ENCODE data around the gene PDZD2. TPM values are rescaled to one million over a fixed set of nuclear protein-coding genes. Genes with fewer than 3 reads are reported as not detected.

Gene PDZD2
- total and polyA plus RNA-seq, 9 donors: 21.2 to 58.2 (median 37.8) TPM

DNA sequence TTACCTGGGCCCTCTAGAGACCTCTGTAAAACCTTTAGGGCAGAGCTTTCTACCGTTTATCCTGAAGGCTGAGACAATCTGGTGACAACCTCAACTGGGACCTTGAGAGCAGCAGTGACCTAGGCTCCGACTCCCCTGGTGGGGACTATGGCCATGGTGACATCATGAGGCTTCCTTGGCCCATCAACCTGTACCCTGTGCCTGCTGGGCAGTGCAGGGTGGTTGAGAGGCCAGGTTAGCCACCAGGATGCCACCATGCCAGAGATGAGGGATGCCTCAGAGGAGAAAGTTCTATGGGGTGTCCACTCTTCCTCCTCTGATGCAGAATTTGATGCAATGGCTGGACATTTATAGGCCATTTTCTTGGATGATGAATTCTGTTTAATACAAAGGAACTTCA is 194.8 kb downstream of the PDZD2 start:
- Histone ChIP-seq H3K4me3 (no peak overlapping the region), H3K27ac (no peak overlapping the region), H3K9me3 (no peaks in the 10 kb centered on the region), H3K36me3 (no peaks in the 10 kb centered on the region), H3K4me1 (ENCODE audit: insufficient read depth) (no peaks in the 10 kb centered on the region), H3K27me3 (no peaks in the 10 kb centered on the region)
- intact Hi-C loops (cut with DNase I): no loop called here
- 80 to 98% (median 86%) methylated on average over 2 of the region's 2 CpGs for WGBS, 3 donors
- no peak for DNase-seq
- TF ChIP-seq POLR2A (IDR thresholded peaks at IDR 0.05) (no peak), EP300 (IDR thresholded peaks at IDR 0.05) (no peak)
- TF ChIP-seq, protein P1, sequence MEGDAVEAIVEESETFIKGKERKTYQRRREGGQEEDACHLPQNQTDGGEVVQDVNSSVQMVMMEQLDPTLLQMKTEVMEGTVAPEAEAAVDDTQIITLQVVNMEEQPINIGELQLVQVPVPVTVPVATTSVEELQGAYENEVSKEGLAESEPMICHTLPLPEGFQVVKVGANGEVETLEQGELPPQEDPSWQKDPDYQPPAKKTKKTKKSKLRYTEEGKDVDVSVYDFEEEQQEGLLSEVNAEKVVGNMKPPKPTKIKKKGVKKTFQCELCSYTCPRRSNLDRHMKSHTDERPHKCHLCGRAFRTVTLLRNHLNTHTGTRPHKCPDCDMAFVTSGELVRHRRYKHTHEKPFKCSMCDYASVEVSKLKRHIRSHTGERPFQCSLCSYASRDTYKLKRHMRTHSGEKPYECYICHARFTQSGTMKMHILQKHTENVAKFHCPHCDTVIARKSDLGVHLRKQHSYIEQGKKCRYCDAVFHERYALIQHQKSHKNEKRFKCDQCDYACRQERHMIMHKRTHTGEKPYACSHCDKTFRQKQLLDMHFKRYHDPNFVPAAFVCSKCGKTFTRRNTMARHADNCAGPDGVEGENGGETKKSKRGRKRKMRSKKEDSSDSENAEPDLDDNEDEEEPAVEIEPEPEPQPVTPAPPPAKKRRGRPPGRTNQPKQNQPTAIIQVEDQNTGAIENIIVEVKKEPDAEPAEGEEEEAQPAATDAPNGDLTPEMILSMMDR (IDR thresholded peaks at IDR 0.05): no peak

DNA sequence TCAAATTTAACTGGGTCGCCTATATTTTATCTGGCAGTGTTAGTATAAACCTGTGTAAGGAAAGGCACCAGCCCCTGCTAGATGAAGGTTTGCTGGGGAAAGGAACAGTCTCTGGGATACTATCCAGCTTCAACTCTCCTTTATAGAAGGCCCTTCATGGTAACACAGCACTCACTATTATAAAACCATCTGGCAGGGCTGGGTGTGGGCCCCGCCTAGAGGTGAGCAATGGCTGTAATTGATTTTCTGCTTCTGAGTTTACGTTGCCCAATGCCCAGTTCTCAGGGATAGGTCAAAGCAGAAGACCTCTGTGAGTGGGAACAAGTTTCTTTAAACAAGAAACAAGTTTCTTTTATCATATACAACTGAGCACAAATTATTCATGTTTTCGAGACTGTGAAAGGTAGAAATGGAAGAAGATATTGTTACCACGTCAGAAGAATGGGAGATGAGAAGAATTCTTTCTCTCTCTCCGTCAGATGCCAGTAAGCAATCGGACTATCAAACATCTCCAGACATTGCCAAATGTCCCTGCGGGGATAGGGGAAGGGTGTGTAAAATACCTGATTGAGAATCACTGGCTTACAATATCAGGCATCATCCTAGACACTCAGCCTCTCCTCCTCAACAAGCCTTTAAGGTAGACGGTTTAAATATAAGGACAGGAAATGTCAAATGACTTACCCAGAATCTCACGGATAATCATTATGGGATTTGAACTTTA is 205.9 kb downstream of the PDZD2 start:
- WGBS, 3 donors: 85 to 88% (median 87%) methylated on average over 10 of the region's 10 CpGs
- no peaks in the 10 kb centered on the region for H3K27me3 ChIP-seq
- intact Hi-C loops (cut with DNase I): no loop called here
- H3K36me3 ChIP-seq: no peaks in the 10 kb centered on the region
- no peak for DNase-seq
- no peak overlapping the region for H3K27ac ChIP-seq
- H3K4me1 ChIP-seq (ENCODE audit: insufficient read depth): no peaks in the 10 kb centered on the region
- H3K9me3 ChIP-seq: no peaks in the 10 kb centered on the region
- no peak overlapping the region for H3K4me3 ChIP-seq
- TF ChIP-seq, protein P1 (IDR thresholded peaks at IDR 0.05): no peak
- TF ChIP-seq POLR2A (IDR thresholded peaks at IDR 0.05) (no peak), EP300 (IDR thresholded peaks at IDR 0.05) (no peak)

DNA sequence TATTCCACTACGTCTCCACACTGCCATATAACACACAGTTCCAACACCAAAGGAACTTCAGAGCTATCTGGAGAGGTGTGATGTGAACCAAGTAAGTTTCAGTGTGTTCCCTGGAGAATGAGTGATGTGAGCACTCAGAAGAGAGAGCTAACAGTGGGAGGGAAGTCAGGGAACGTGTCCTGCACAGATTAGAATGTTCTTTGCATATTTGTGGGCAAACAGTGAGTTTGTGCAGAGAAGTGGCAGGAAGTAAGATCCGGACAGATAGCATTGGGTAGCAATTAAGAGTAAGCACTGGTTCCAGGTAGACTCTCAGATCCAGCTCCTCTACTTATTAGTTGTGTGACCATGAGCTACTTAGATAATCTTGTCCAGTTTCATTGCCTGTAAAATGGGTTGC is 206.4 kb downstream of the PDZD2 start:
- intact Hi-C loops (cut with DNase I): no loop called here
- H3K27me3 ChIP-seq: no peaks in the 10 kb centered on the region
- TF ChIP-seq, protein P1 (IDR thresholded peaks at IDR 0.05): no peak
- TF ChIP-seq EP300 (IDR thresholded peaks at IDR 0.05): no peak
- TF ChIP-seq POLR2A (IDR thresholded peaks at IDR 0.05): no peak

DNA sequence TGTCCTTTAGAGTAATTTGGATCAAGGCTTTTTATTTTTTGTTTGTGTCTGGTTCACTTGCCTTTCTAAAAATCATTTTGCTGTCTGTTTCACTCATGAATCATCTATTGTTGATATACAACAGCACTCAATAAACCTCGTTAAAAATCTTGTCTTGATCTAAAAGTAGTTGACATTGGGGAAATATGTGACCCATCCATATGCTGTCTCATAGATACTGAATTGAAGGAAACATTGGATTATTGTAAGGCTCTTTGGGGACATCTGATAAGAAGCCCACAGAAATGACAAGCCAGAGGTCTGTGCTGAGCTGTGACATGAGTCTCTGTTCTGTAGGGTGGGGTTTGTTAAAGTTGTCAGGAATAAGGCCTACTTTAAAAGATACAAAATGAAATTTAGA is 208.0 kb downstream of the PDZD2 start:
- H3K4me1 ChIP-seq (ENCODE audit: insufficient read depth): no peaks in the 10 kb centered on the region
- H3K27me3 ChIP-seq: no peaks in the 10 kb centered on the region
- no peak overlapping the region for H3K4me3 ChIP-seq
- TF ChIP-seq, protein P1 (IDR thresholded peaks at IDR 0.05): no peak
- TF ChIP-seq EP300 (IDR thresholded peaks at IDR 0.05): no peak
- no peak overlapping the region for H3K27ac ChIP-seq
- no peak for DNase-seq
- 48 to 66% (median 65%) methylated on average over 1 of the region's 1 CpG for WGBS, 3 donors
- H3K9me3 ChIP-seq: no peaks in the 10 kb centered on the region
- intact Hi-C loops (cut with DNase I): no loop called here
- H3K36me3 ChIP-seq: no peaks in the 10 kb centered on the region

More for the DNA sequence above, 206.4 kb downstream of the PDZD2 start:
- WGBS, 3 donors: 64 to 74% (median 74%) methylated on average over 3 of the region's 3 CpGs
- H3K4me1 ChIP-seq (ENCODE audit: insufficient read depth): no peaks in the 10 kb centered on the region
- DNase-seq: no peak
- H3K27ac ChIP-seq: no peak overlapping the region
- no peaks in the 10 kb centered on the region for H3K9me3 ChIP-seq
- no peak overlapping the region for H3K4me3 ChIP-seq
- H3K36me3 ChIP-seq: no peaks in the 10 kb centered on the region
